Measurements from ENCODE around the gene MAPK11.

GRCh38 chr22:50289942-50290630 is 19.9 kb upstream of the MAPK11 start:
- TF ChIP-seq CTCF (IDR thresholded peaks at IDR 0.05) = no peak
- TF ChIP-seq EZH2 (IDR thresholded peaks at IDR 0.05; ENCODE audit: borderline replicate concordance, insufficient read depth, low read depth, low read length, poor library complexity, severe bottlenecking) = no peak

Measured in B cell (primary cell).